IMR-90 (cell line): Measurements from ENCODE around the gene IKBKE. TPM values are rescaled to one million over a fixed set of nuclear protein-coding genes. Genes with fewer than 3 reads are reported as not detected.

Experiments used
- ATAC-seq: fragments of 200-7000 bp; cut with Tn5 transposase; 2 replicates; pipeline ENCODE4 v1.9.1; 2020; ENCODE audit warnings: low read depth, mild to moderate bottlenecking, moderate library complexity
- BruUV-seq: library from RNA; stranded (reverse); fragments of 400-500 nt; replicated peaks from 2 replicates; lab custom pipeline; 2021; lab: Mats Ljungman, UMichigan
- CTCF ChIA-PET: fragments of 300-600 bp; formaldehyde crosslinking; extraction: SDS; loops from one replicate; lab custom pipeline; 2021; ENCODE audit warnings: antibody characterized with exemption; lab: Yijun Ruan, JAX
- POLR2A ChIA-PET: fragments of 300-600 bp; sonication (Branson Sonifier 250); formaldehyde crosslinking; loops from one replicate; lab custom pipeline; 2022; ENCODE audit warnings: antibody characterized with exemption; ENCODE audit not compliant: unreplicated experiment; lab: Charles Lee
- DNase-seq: peaks from one replicate; pipeline ENCODE4 v3.0.0; 2013
- H2AFZ ChIP-seq: replicated peaks from 2 replicates; pipeline ENCODE3; 2013; ENCODE audit warnings: low read length, mild to moderate bottlenecking; ENCODE audit not compliant: poor library complexity
- H2AK5ac ChIP-seq: 2 replicates; pipeline ENCODE4 v1.6.1; 2013; ENCODE audit warnings: low read depth, low read length, inconsistent platforms
- H2AK9ac ChIP-seq: replicated peaks from 2 replicates; pipeline ENCODE3; 2013; ENCODE audit warnings: mild to moderate bottlenecking, low read depth, low read length, moderate library complexity; ENCODE audit not compliant: poor library complexity
- H2BK120ac ChIP-seq: 2 replicates; pipeline ENCODE4 v1.6.1; 2013; ENCODE audit warnings: low read depth, low read length, inconsistent platforms
- H2BK15ac ChIP-seq: 3 replicates; pipeline ENCODE4 v1.6.1; 2013; ENCODE audit warnings: low read depth, low read length, inconsistent platforms
- H2BK20ac ChIP-seq: 2 replicates; pipeline ENCODE4 v1.6.1; 2013; ENCODE audit warnings: low read depth, mild to moderate bottlenecking, inconsistent platforms, low read length, moderate library complexity
- H2BK5ac ChIP-seq: 2 replicates; pipeline ENCODE4 v1.6.1; 2013; ENCODE audit warnings: mild to moderate bottlenecking, low read depth, low read length, inconsistent platforms; ENCODE audit not compliant: poor library complexity, severe bottlenecking
- H3K14ac ChIP-seq: replicated peaks from 2 replicates; pipeline ENCODE4 v1.6.1; 2013; ENCODE audit warnings: low read depth, low read length, inconsistent platforms
- H3K18ac ChIP-seq: 2 replicates; pipeline ENCODE4 v1.6.1; 2013; ENCODE audit warnings: low read depth, low read length, control low read depth
- H3K23ac ChIP-seq: 2 replicates; pipeline ENCODE4 v1.6.1; 2013; ENCODE audit warnings: low read depth, low read length, inconsistent platforms
- H3K27ac ChIP-seq: 2 replicates; pipeline ENCODE4 v1.5.1; 2013; ENCODE audit warnings: mild to moderate bottlenecking, control low read depth, low read length; ENCODE audit not compliant: insufficient read depth
- H3K27me3 ChIP-seq: 2 replicates; pipeline ENCODE4 v1.6.1; 2013; ENCODE audit warnings: low read length; ENCODE audit not compliant: control insufficient read depth, insufficient read depth
- H3K36me3 ChIP-seq: 2 replicates; pipeline ENCODE4 v1.6.1; 2013; ENCODE audit warnings: low read length, mixed read lengths; ENCODE audit not compliant: control insufficient read depth, insufficient read depth
- H3K4ac ChIP-seq: 2 replicates; pipeline ENCODE4 v1.6.1; 2013; ENCODE audit warnings: low read depth, low read length, inconsistent platforms
- H3K4me1 ChIP-seq: 2 replicates; pipeline ENCODE4 v1.6.1; 2013; ENCODE audit warnings: low read length, mixed read lengths; ENCODE audit not compliant: control insufficient read depth, insufficient read depth
- H3K4me2 ChIP-seq: 2 replicates; pipeline ENCODE4 v1.6.1; 2013; ENCODE audit warnings: low read depth, mild to moderate bottlenecking, control low read depth, low read length, moderate library complexity
- H3K4me3 ChIP-seq: 2 replicates; pipeline ENCODE4 v1.5.1; 2013; ENCODE audit warnings: low read depth, mild to moderate bottlenecking, control low read depth, low read length, moderate library complexity; ENCODE audit not compliant: insufficient read depth
- H3K56ac ChIP-seq: 2 replicates; pipeline ENCODE4 v1.6.1; 2013; ENCODE audit warnings: low read length, inconsistent platforms; ENCODE audit not compliant: insufficient read depth; ENCODE audit errors: extremely low read depth
- H3K79me1 ChIP-seq, 2 experiments: 2 replicates each; pipeline ENCODE4 v1.6.1; 2013; ENCODE audit warnings: low read length in 2 of 2, inconsistent platforms in 1 of 2, low read depth in 1 of 2
- H3K9ac ChIP-seq: 2 replicates; pipeline ENCODE4 v1.6.1; 2013; ENCODE audit warnings: low read depth, low read length, control low read depth
- H3K9me1 ChIP-seq: 2 replicates; pipeline ENCODE4 v1.6.1; 2013; ENCODE audit warnings: low read length, inconsistent platforms; ENCODE audit not compliant: insufficient read depth
- H3K9me3 ChIP-seq: 2 replicates; pipeline ENCODE4 v1.6.1; 2013; ENCODE audit warnings: low read length; ENCODE audit not compliant: control insufficient read depth, insufficient read depth
- H4K20me1 ChIP-seq: 2 replicates; pipeline ENCODE4 v1.6.1; 2013; ENCODE audit warnings: low read length, inconsistent platforms; ENCODE audit not compliant: insufficient read depth
- H4K5ac ChIP-seq: 2 replicates; pipeline ENCODE4 v1.6.1; 2013; ENCODE audit warnings: mild to moderate bottlenecking, low read depth, low read length, control low read depth
- H4K8ac ChIP-seq, 2 experiments: 2 replicates each; pipeline ENCODE4 v1.6.1; 2013; ENCODE audit warnings: low read depth in 2 of 2, low read length in 2 of 2, control low read depth in 1 of 2, inconsistent platforms in 1 of 2
- H4K91ac ChIP-seq: 2 replicates; pipeline ENCODE4 v1.6.1; 2013; ENCODE audit warnings: low read depth, low read length, inconsistent platforms; ENCODE audit not compliant: insufficient read depth
- BHLHE40 ChIP-seq: fragments of 150-350 bp; IDR thresholded peaks from 2 replicates; pipeline ENCODE4 v1.6.1; 2016; ENCODE audit warnings: mild to moderate bottlenecking, low read depth, low read length
- CEBPB ChIP-seq: IDR thresholded peaks from 2 replicates; pipeline ENCODE4 v1.6.1; 2012; ENCODE audit warnings: low read depth, low read length, improper control_type of control experiment
- CHD1 ChIP-seq: IDR thresholded peaks from 2 replicates; pipeline ENCODE4 v1.6.1; 2012; ENCODE audit warnings: low read depth, low read length, improper control_type of control experiment
- FOS ChIP-seq: fragments of 150-350 bp; IDR thresholded peaks from 2 replicates; pipeline ENCODE4 v1.6.1; 2016; ENCODE audit warnings: low read depth, low read length
- MAFK ChIP-seq: IDR thresholded peaks from 2 replicates; pipeline ENCODE4 v1.6.1; 2012; ENCODE audit warnings: low read depth, low read length, improper control_type of control experiment
- MAZ ChIP-seq: IDR thresholded peaks from 2 replicates; pipeline ENCODE4 v1.6.1; 2012; ENCODE audit warnings: low read depth, mild to moderate bottlenecking, low read length, improper control_type of control experiment, moderate library complexity, borderline replicate concordance
- MXI1 ChIP-seq: IDR thresholded peaks from 2 replicates; pipeline ENCODE4 v1.6.1; 2012; ENCODE audit warnings: low read depth, mild to moderate bottlenecking, low read length, moderate library complexity, borderline replicate concordance
- NFE2L2 ChIP-seq: fragments of 150-350 bp; IDR thresholded peaks from 2 replicates; pipeline ENCODE4 v1.6.1; 2016; ENCODE audit warnings: low read depth, mild to moderate bottlenecking, low read length
- POLR2A ChIP-seq: IDR thresholded peaks from 2 replicates; pipeline ENCODE4 v1.6.1; 2012; ENCODE audit warnings: mild to moderate bottlenecking, low read depth, low read length
- RAD21 ChIP-seq: IDR thresholded peaks from 2 replicates; pipeline ENCODE4 v1.6.1; 2012; ENCODE audit warnings: low read length, improper control_type of control experiment
- RCOR1 ChIP-seq: IDR thresholded peaks from 2 replicates; pipeline ENCODE4 v1.6.1; 2012; ENCODE audit warnings: mild to moderate bottlenecking, low read length, improper control_type of control experiment; ENCODE audit not compliant: insufficient replicate concordance
- RFX5 ChIP-seq: IDR thresholded peaks from 2 replicates; pipeline ENCODE4 v1.8.0; 2012; ENCODE audit warnings: low read depth, mild to moderate bottlenecking, low read length, moderate library complexity
- SMC3 ChIP-seq: fragments of 150-350 bp; IDR thresholded peaks from 2 replicates; pipeline ENCODE4 v1.6.1; 2016; ENCODE audit warnings: low read depth, mild to moderate bottlenecking, antibody characterized with exemption, low read length, moderate library complexity
- USF2 ChIP-seq: fragments of 150-350 bp; IDR thresholded peaks from 2 replicates; pipeline ENCODE4 v1.6.1; 2017; ENCODE audit warnings: mild to moderate bottlenecking, antibody characterized with exemption, low read length, low read depth
- WGBS, 2 experiments: methylation state at CpG; one replicate each; pipeline versions ENCODE4 v1.1.5 to v1.1.7; 2013; ENCODE audit warnings: missing lambda C conversion rate in 2 of 2; ENCODE audit not compliant: insufficient read length in 1 of 2; ENCODE audit errors: extremely low coverage in 2 of 2; 5-methylcytosine and 5-hydroxymethylcytosine counted together
- dilution Hi-C: fragments of 300-500 bp; cut with HindIII; formaldehyde crosslinking; loops from one replicate; pipeline ENCODE4 v1.14.3; 2018; ENCODE audit warnings: low sequenced_read_pairs; ENCODE audit not compliant: unreplicated experiment
- in situ Hi-C: fragments of 300-500 bp; cut with MboI; formaldehyde crosslinking; loops from 3 replicates; pipeline ENCODE4 v1.14.3; 2019; ENCODE audit warnings: low sequenced_read_pairs, inconsistent platforms, mixed read lengths
- intact Hi-C: fragments of 100-400 bp; cut with micrococcal nuclease; formaldehyde crosslinking; loops from 2 replicates; pipeline ENCODE4 v1.10.0; 2022
- polyA plus RNA-seq, 3 experiments: library from polyadenylated mRNA; depleted of rRNA; stranded (reverse); fragments of >200 nt; gene quantifications; 2 replicates each; pipeline ENCODE4 v1.2.3, GENCODE V29; 2012; ENCODE audit warnings: low replicate concordance in 1 of 3
- total RNA-seq: library from RNA; depleted of rRNA; stranded (reverse); fragments of >200 nt; gene quantifications from 2 replicates; pipeline ENCODE4 v1.2.3, GENCODE V29; 2012

The IKBKE gene
- total and polyA plus RNA-seq, 2 of the 4 experiments (the other 2 are of a cell fraction): 20.3 to 24.0 TPM

DNA sequence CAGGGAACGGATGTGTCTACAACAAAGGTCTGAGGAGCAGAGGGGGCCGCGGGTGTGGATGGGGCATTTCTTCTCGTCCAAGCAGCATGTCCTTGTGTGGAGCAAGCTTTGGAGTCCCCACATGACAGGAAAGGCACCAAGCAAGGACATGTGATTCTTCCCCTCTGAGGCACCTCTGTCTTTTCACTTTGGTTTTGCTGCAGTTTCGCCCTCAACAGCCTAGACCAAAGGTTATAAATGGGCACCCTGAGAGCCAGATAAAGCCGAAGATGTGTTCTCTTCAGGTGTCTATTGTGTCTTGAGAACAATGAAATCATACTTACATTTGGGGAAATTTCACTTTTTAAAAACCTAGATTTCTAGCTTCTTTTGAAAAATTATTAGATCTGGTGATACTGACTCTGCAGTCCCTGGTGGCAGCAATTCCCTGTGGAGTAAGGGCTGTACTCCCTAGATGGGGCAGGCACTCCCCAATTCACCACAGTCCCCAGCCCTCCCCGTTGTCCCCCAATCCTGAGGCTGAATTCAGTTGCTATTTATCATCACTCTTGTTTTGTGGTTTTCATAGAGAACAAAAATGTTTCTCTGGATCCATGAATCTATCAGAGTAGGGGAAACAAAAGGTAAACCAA lies 28.8 kb upstream of the IKBKE start:
- Histone ChIP-seq H4K20me1 (peaks cover 9% of the 10 kb centered on the region; the same call in 1 of the 2 replicates), H3K27me3 (no peaks in the 10 kb centered on the region), H3K9me3 (no peaks in the 10 kb centered on the region), H2BK20ac (no peak overlapping the region), H3K4ac (no peak overlapping the region), H4K5ac (no peak overlapping the region), H3K14ac (no peak overlapping the region), H2AFZ (no peak overlapping the region), H4K8ac (no peak overlapping the region), H3K4me1 (peaks cover 5% of the 10 kb centered on the region), H2BK120ac (no peak overlapping the region), H3K79me1 (peaks cover 0 to 7% of the 10 kb centered on the region in 2 experiments; a peak in 2 of 4 replicates), H4K91ac (no peak overlapping the region), H3K56ac (no peak overlapping the region), H3K4me2 (no peak overlapping the region), H2BK15ac (no peak overlapping the region), H2AK5ac (no peak overlapping the region), H3K23ac (no peak overlapping the region), H3K27ac (no peak overlapping the region), H2BK5ac (no peak overlapping the region), H3K9me1 (peaks cover 14% of the 10 kb centered on the region), H3K9ac (no peak overlapping the region), H3K18ac (no peak overlapping the region), H3K36me3 (peaks cover 44% of the 10 kb centered on the region), H2AK9ac (no peak overlapping the region), H3K4me3 (no peak overlapping the region)
- DNase-seq: no peak
- in situ Hi-C loops (no loop called here), intact Hi-C loops (no loop called here), dilution Hi-C loops (no loop called here)
- TF ChIP-seq BHLHE40 (no peak), RCOR1 (no peak), MAZ (no peak), SMC3 (no peak), MAFK (no peak), USF2 (no peak), MXI1 (no peak), RFX5 (no peak), POLR2A (no peak), RAD21 (no peak), CEBPB (no peak), CHD1 (no peak), FOS (no peak), NFE2L2 (no peak)
- BruUV-seq: no TSS peak
- ChIA-PET CTCF (no interaction called here), POLR2A (no interaction called here)
- 100% methylated on average over 1 of the region's 7 CpGs; no CpG with 5 or more reads in 1 of the 2 experiments for WGBS, 2 experiments
- no peak for ATAC-seq
